Endothelial cell (in vitro differentiated cells): Measurements from ENCODE around the gene FSTL3. TPM values are rescaled to one million over a fixed set of nuclear protein-coding genes. Genes with fewer than 3 reads are reported as not detected.
"Not testable (repeated sequence)": the region's sequence is repeated elsewhere in the genome, so short reads cannot be mapped to it uniquely, and the experiment has no call there.

Source experiments
- DNase-seq: peaks from one replicate; pipeline ENCODE4 v3.0.0; 2021; ENCODE audit warnings: low spot score
- H3K27ac Mint-ChIP-seq: one replicate; pipeline ENCODE4 v1.8.0; 2021; ENCODE audit warnings: mixed read lengths, inconsistent platforms; ENCODE audit not compliant: unreplicated experiment
- H3K27me3 Mint-ChIP-seq: one replicate; pipeline ENCODE4 v1.8.0; 2021; ENCODE audit warnings: mild to moderate bottlenecking, moderate library complexity, mixed read lengths, inconsistent platforms; ENCODE audit not compliant: unreplicated experiment
- H3K36me3 Mint-ChIP-seq: one replicate; pipeline ENCODE4 v1.8.0; 2021; ENCODE audit warnings: mild to moderate bottlenecking, low read depth, mixed read lengths, inconsistent platforms; ENCODE audit not compliant: unreplicated experiment
- H3K4me1 Mint-ChIP-seq: one replicate; pipeline ENCODE4 v1.8.0; 2021; ENCODE audit warnings: mild to moderate bottlenecking, mixed read lengths, inconsistent platforms; ENCODE audit not compliant: unreplicated experiment
- H3K4me3 Mint-ChIP-seq: one replicate; pipeline ENCODE4 v1.8.0; 2021; ENCODE audit warnings: mild to moderate bottlenecking, mixed read lengths, inconsistent platforms; ENCODE audit not compliant: unreplicated experiment
- H3K9me3 Mint-ChIP-seq: one replicate; pipeline ENCODE4 v1.8.0; 2021; ENCODE audit warnings: mixed read lengths, inconsistent platforms; ENCODE audit not compliant: unreplicated experiment
- CTCF ChIP-seq: fragments of 200-600 bp; sonication (generic); IDR thresholded peaks from one replicate; pipeline ENCODE4 v1.5.0; 2021; ENCODE audit warnings: antibody characterized with exemption; ENCODE audit not compliant: unreplicated experiment
- total RNA-seq: library from RNA; stranded (reverse); fragmentation: NEBNext Ultra II Directional; extraction: Animal tissue kit (Norgen Biotek cat#: 25700); gene quantifications from one replicate; pipeline ENCODE4 v1.2.1, GENCODE V29; 2021; ENCODE audit not compliant: unreplicated experiment

The FSTL3 gene
- total RNA-seq, 1 donor from 2014 or later = 6.5 TPM

- H3K27me3 Mint-ChIP-seq = no peaks in the 10 kb centered on the region
- DNase-seq = no peak
- no peaks in the 10 kb centered on the region for H3K36me3 Mint-ChIP-seq
- no peak overlapping the region for H3K27ac Mint-ChIP-seq
- no peak for TF ChIP-seq CTCF
- no peak overlapping the region for H3K4me3 Mint-ChIP-seq
- H3K4me1 Mint-ChIP-seq = no peaks in the 10 kb centered on the region
- H3K9me3 Mint-ChIP-seq = no peaks in the 10 kb centered on the region
Measured at GRCh38 chr19:690203-690602, 14.0 kb downstream of the FSTL3 start.

- Mint-ChIP-seq H3K4me1 (no peaks in the 10 kb centered on the region), H3K4me3 (no peak overlapping the region), H3K27me3 (no peaks in the 10 kb centered on the region), H3K36me3 (no peaks in the 10 kb centered on the region), H3K9me3 (no peaks in the 10 kb centered on the region), H3K27ac (no peak overlapping the region)
- DNase-seq = no peak
- TF ChIP-seq CTCF = no peak
Measured at GRCh38 chr19:694481-695351, 18.5 kb downstream of the FSTL3 start.

GRCh38 chr19:695352-695949, 19.3 kb downstream of the FSTL3 start, which contains the start of gene PRSS57:
Gene PRSS57 (minus strand): TSS chr19:695452. CDS start chr19:695430, 22 bp downstream.
- Mint-ChIP-seq H3K27me3 (no peaks in the 10 kb centered on the region), H3K4me3 (no peak within 1 kb of the TSS), H3K9me3 (no peaks in the 10 kb centered on the region), H3K4me1 (no peaks in the 10 kb centered on the region), H3K36me3 (no peaks in the 10 kb centered on the region), H3K27ac (no peak within 1 kb of the TSS)
- DNase-seq = no peak
- TF ChIP-seq CTCF = no peak

- H3K4me3 Mint-ChIP-seq, DNase-seq, H3K9me3 Mint-ChIP-seq, H3K4me1 Mint-ChIP-seq, H3K36me3 Mint-ChIP-seq, H3K27me3 Mint-ChIP-seq, H3K27ac Mint-ChIP-seq: not testable (repeated sequence)
Measured at GRCh38 chr19:698529-698928, 22.3 kb downstream of the FSTL3 start.

- not testable (repeated sequence) for H3K9me3 Mint-ChIP-seq, H3K4me3 Mint-ChIP-seq, H3K36me3 Mint-ChIP-seq, H3K4me1 Mint-ChIP-seq, DNase-seq, H3K27me3 Mint-ChIP-seq, H3K27ac Mint-ChIP-seq
Measured at GRCh38 chr19:699885-700284, 23.7 kb downstream of the FSTL3 start.

- not testable (repeated sequence) for DNase-seq, H3K36me3 Mint-ChIP-seq, H3K27me3 Mint-ChIP-seq, H3K9me3 Mint-ChIP-seq, H3K4me1 Mint-ChIP-seq, H3K4me3 Mint-ChIP-seq
- H3K27ac Mint-ChIP-seq = peak overlapping the region; percentile 70
Measured at GRCh38 chr19:702847-703246, 26.7 kb downstream of the FSTL3 start.
